ENCODE results near the gene TRIM60.

DNA sequence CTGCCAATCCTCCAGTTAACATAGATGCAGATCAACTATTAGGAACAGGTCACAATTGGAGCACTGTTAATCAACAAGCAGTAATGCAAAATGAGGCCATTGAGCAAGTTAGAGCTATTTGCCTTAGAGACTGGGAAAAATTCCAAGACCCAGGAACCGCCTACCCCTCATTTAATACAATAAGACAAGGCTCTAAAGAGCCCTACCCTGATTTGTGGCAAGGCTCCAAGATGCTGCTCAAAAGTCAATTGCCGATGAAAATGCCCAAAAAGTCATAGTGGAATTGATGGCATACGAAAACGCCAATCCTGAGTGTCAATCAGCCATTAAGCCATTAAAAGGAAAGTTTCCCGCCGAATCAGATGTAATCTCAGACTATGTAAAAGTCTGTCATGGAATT lies 33.9 kb upstream of the TRIM60 start:
- no peak for TF ChIP-seq POLR2AphosphoS5 (IDR thresholded peaks at IDR 0.05)
- TF ChIP-seq, protein P1, sequence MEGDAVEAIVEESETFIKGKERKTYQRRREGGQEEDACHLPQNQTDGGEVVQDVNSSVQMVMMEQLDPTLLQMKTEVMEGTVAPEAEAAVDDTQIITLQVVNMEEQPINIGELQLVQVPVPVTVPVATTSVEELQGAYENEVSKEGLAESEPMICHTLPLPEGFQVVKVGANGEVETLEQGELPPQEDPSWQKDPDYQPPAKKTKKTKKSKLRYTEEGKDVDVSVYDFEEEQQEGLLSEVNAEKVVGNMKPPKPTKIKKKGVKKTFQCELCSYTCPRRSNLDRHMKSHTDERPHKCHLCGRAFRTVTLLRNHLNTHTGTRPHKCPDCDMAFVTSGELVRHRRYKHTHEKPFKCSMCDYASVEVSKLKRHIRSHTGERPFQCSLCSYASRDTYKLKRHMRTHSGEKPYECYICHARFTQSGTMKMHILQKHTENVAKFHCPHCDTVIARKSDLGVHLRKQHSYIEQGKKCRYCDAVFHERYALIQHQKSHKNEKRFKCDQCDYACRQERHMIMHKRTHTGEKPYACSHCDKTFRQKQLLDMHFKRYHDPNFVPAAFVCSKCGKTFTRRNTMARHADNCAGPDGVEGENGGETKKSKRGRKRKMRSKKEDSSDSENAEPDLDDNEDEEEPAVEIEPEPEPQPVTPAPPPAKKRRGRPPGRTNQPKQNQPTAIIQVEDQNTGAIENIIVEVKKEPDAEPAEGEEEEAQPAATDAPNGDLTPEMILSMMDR (IDR thresholded peaks at IDR 0.05), result no peak
